ENCODE data around the gene ARV1.
"Not testable (repeated sequence)": the region's sequence is repeated elsewhere in the genome, so short reads cannot be mapped to it uniquely, and the experiment has no call there.

- not testable (repeated sequence) for TF ChIP-seq POLR2A, CTCF, EP300, POLR2AphosphoS5 (IDR thresholded peaks at IDR 0.05)
These were observed 68.6 kb downstream of the ARV1 start for GRCh38 chr1:231047529-231047928.
